HG02885 (cell line): ENCODE data around the gene ARHGAP22.

Source experiments
- ATAC-seq: cut with Tn5 transposase; IDR thresholded peaks from one replicate; pipeline ENCODE4 v1.9.1; 2021; ENCODE audit warnings: mild to moderate bottlenecking; ENCODE audit not compliant: unreplicated experiment, poor library complexity

Gene ARHGAP22

GRCh38 chr10:48589266-48589665 is 15.6 kb downstream of the ARHGAP22 start:
- ATAC-seq: no peak

GRCh38 chr10:48587819-48588218 is 17.1 kb downstream of the ARHGAP22 start:
- ATAC-seq: no peak

GRCh38 chr10:48587101-48587500 is 17.8 kb downstream of the ARHGAP22 start:
- ATAC-seq: no peak

- ATAC-seq: no peak
Observed at GRCh38 chr10:48582970-48583369, 21.9 kb downstream of the ARHGAP22 start.

GRCh38 chr10:48580236-48580635 is 24.6 kb downstream of the ARHGAP22 start:
- no peak for ATAC-seq

GRCh38 chr10:48579251-48579960 is 25.5 kb downstream of the ARHGAP22 start:
- no peak for ATAC-seq

- ATAC-seq: no peak
Observed at GRCh38 chr10:48577158-48577557, 27.7 kb downstream of the ARHGAP22 start.

- no peak for ATAC-seq
Observed at GRCh38 chr10:48576501-48576900, 28.4 kb downstream of the ARHGAP22 start.

GRCh38 chr10:48575901-48576300 is 29.0 kb downstream of the ARHGAP22 start:
- no peak for ATAC-seq

GRCh38 chr10:48574817-48575380 is 30.0 kb downstream of the ARHGAP22 start:
- ATAC-seq: no peak

GRCh38 chr10:48574322-48574796 is 30.5 kb downstream of the ARHGAP22 start:
- ATAC-seq: no peak

- ATAC-seq: no peak
Observed at GRCh38 chr10:48573045-48573444, 31.8 kb downstream of the ARHGAP22 start.

- ATAC-seq: no peak
Observed at GRCh38 chr10:48572414-48572813, 32.5 kb downstream of the ARHGAP22 start.

GRCh38 chr10:48568546-48568945 is 36.3 kb downstream of the ARHGAP22 start:
- ATAC-seq: no peak

GRCh38 chr10:48568131-48568530 is 36.7 kb downstream of the ARHGAP22 start:
- no peak for ATAC-seq

- no peak for ATAC-seq
Observed at GRCh38 chr10:48567346-48567745, 37.5 kb downstream of the ARHGAP22 start.

GRCh38 chr10:48564466-48565160 is 40.3 kb downstream of the ARHGAP22 start:
- ATAC-seq: no peak

- ATAC-seq: no peak
Observed at GRCh38 chr10:48557511-48558123, 47.3 kb downstream of the ARHGAP22 start.

- no peak for ATAC-seq
Observed at GRCh38 chr10:48556713-48557112, 48.2 kb downstream of the ARHGAP22 start.

- no peak for ATAC-seq
Observed at GRCh38 chr10:48556065-48556464, 48.8 kb downstream of the ARHGAP22 start.
